HepG2 (cell line): Measurements from ENCODE around the gene VIT. TPM values are rescaled to one million over a fixed set of nuclear protein-coding genes. Genes with fewer than 3 reads are reported as not detected.

Source experiments
- FOXJ3 ChIP-seq: sonication (generic); formaldehyde crosslinking; IDR thresholded peaks from 2 replicates; pipeline ENCODE4 v1.4.0; 2020; ENCODE audit warnings: missing genetic modification reagents, mild to moderate bottlenecking, borderline replicate concordance
- HNF1B ChIP-seq: sonication (generic); formaldehyde crosslinking; IDR thresholded peaks from 2 replicates; pipeline ENCODE4 v1.5.1; 2020; ENCODE audit warnings: mild to moderate bottlenecking, moderate library complexity, missing genetic modification reagents
- XRCC5 ChIP-seq: fragments of 200-400 bp; formaldehyde crosslinking; optimal IDR thresholded peaks from 2 replicates; pipeline ENCODE3; 2017; ENCODE audit warnings: mild to moderate bottlenecking, low read length
- ZNF142 ChIP-seq: sonication (generic); formaldehyde crosslinking; IDR thresholded peaks from 2 replicates; pipeline ENCODE4 v1.4.0; 2020; ENCODE audit warnings: missing genetic modification reagents
- ZNF780A ChIP-seq: sonication (generic); formaldehyde crosslinking; IDR thresholded peaks from 2 replicates; pipeline ENCODE4 v1.8.0; 2022; ENCODE audit warnings: mild to moderate bottlenecking, missing genetic modification reagents, moderate library complexity
- polyA plus RNA-seq, 8 experiments: library from polyadenylated mRNA; depleted of rRNA in 3 of 8; stranded (reverse) in 7 of 8; unstranded in 1 of 8; fragments of >200 nt; fragmentation: Illumina TruSeq in 4 of 8; extraction: Trizol in 4 of 8; gene quantifications; 2 replicates each; pipeline versions ENCODE4 v1.2.1 to v1.2.3, GENCODE V29; 2011 to 2016; ENCODE audit warnings: low read depth in 4 of 8, missing spikeins in 1 of 8, mixed read lengths in 1 of 8; ENCODE audit not compliant: insufficient read depth in 1 of 8
- total RNA-seq, 5 experiments: library from RNA; depleted of rRNA; stranded (reverse); fragments of >200 nt; fragmentation: Illumina TruSeq; extraction: Trizol; gene quantifications; 2 replicates each; pipeline ENCODE4 v1.2.3, GENCODE V29; 2016; ENCODE audit warnings: low read depth in 1 of 5
- TF ChIP-seq, protein P1 (sequence below): sonication (generic); formaldehyde crosslinking; conservative IDR thresholded peaks from 2 replicates; pipeline ENCODE4 v1.4.0; 2020; ENCODE audit warnings: missing genetic modification reagents
- TF ChIP-seq, protein P2 (sequence below): sonication (generic); formaldehyde crosslinking; IDR thresholded peaks from 2 replicates; pipeline ENCODE4 v1.5.1; 2020; ENCODE audit warnings: mild to moderate bottlenecking, missing genetic modification reagents, borderline replicate concordance
- TF ChIP-seq, protein P3 (sequence below): sonication (generic); formaldehyde crosslinking; IDR thresholded peaks from 2 replicates; pipeline ENCODE4 v1.4.0; 2020; ENCODE audit warnings: missing genetic modification reagents

VIT gene
- total and polyA plus RNA-seq, 2 of the 13 experiments (the other 11 are each of a cell fraction or from before 2014, with no cell fraction given) = not detected

- TF ChIP-seq ZNF142 (CRISPR knock-in tag) = 0 out of 2 replicates have a peak, but pooled peaks have one; percentile 42
- TF ChIP-seq HNF1B (CRISPR knock-in tag) = 0 out of 2 replicates have a peak, but pooled peaks have one; percentile 19
- no peak for TF ChIP-seq ZNF780A (CRISPR knock-in tag)
- TF ChIP-seq XRCC5 = peak; percentile 87
- TF ChIP-seq, protein P1, sequence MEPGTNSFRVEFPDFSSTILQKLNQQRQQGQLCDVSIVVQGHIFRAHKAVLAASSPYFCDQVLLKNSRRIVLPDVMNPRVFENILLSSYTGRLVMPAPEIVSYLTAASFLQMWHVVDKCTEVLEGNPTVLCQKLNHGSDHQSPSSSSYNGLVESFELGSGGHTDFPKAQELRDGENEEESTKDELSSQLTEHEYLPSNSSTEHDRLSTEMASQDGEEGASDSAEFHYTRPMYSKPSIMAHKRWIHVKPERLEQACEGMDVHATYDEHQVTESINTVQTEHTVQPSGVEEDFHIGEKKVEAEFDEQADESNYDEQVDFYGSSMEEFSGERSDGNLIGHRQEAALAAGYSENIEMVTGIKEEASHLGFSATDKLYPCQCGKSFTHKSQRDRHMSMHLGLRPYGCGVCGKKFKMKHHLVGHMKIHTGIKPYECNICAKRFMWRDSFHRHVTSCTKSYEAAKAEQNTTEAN = 0 out of 2 replicates have a peak, but pooled peaks have one; percentile 35
- TF ChIP-seq, protein P2, sequence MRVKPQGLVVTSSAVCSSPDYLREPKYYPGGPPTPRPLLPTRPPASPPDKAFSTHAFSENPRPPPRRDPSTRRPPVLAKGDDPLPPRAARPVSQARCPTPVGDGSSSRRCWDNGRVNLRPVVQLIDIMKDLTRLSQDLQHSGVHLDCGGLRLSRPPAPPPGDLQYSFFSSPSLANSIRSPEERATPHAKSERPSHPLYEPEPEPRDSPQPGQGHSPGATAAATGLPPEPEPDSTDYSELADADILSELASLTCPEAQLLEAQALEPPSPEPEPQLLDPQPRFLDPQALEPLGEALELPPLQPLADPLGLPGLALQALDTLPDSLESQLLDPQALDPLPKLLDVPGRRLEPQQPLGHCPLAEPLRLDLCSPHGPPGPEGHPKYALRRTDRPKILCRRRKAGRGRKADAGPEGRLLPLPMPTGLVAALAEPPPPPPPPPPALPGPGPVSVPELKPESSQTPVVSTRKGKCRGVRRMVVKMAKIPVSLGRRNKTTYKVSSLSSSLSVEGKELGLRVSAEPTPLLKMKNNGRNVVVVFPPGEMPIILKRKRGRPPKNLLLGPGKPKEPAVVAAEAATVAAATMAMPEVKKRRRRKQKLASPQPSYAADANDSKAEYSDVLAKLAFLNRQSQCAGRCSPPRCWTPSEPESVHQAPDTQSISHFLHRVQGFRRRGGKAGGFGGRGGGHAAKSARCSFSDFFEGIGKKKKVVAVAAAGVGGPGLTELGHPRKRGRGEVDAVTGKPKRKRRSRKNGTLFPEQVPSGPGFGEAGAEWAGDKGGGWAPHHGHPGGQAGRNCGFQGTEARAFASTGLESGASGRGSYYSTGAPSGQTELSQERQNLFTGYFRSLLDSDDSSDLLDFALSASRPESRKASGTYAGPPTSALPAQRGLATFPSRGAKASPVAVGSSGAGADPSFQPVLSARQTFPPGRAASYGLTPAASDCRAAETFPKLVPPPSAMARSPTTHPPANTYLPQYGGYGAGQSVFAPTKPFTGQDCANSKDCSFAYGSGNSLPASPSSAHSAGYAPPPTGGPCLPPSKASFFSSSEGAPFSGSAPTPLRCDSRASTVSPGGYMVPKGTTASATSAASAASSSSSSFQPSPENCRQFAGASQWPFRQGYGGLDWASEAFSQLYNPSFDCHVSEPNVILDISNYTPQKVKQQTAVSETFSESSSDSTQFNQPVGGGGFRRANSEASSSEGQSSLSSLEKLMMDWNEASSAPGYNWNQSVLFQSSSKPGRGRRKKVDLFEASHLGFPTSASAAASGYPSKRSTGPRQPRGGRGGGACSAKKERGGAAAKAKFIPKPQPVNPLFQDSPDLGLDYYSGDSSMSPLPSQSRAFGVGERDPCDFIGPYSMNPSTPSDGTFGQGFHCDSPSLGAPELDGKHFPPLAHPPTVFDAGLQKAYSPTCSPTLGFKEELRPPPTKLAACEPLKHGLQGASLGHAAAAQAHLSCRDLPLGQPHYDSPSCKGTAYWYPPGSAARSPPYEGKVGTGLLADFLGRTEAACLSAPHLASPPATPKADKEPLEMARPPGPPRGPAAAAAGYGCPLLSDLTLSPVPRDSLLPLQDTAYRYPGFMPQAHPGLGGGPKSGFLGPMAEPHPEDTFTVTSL (CRISPR knock-in tag) = 0 out of 2 replicates have a peak, but pooled peaks have one; percentile 30
- peak; percentile 47; the same call in 1 of the 2 replicates for TF ChIP-seq FOXJ3
- TF ChIP-seq, protein P3, sequence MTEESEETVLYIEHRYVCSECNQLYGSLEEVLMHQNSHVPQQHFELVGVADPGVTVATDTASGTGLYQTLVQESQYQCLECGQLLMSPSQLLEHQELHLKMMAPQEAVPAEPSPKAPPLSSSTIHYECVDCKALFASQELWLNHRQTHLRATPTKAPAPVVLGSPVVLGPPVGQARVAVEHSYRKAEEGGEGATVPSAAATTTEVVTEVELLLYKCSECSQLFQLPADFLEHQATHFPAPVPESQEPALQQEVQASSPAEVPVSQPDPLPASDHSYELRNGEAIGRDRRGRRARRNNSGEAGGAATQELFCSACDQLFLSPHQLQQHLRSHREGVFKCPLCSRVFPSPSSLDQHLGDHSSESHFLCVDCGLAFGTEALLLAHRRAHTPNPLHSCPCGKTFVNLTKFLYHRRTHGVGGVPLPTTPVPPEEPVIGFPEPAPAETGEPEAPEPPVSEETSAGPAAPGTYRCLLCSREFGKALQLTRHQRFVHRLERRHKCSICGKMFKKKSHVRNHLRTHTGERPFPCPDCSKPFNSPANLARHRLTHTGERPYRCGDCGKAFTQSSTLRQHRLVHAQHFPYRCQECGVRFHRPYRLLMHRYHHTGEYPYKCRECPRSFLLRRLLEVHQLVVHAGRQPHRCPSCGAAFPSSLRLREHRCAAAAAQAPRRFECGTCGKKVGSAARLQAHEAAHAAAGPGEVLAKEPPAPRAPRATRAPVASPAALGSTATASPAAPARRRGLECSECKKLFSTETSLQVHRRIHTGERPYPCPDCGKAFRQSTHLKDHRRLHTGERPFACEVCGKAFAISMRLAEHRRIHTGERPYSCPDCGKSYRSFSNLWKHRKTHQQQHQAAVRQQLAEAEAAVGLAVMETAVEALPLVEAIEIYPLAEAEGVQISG = peak; percentile 32; the same call in 1 of the 2 replicates
Measured at GRCh38 chr2:36785179-36785795, 88.8 kb downstream of the VIT start (continued).
